Liver (tissue), 9 donors: ENCODE results near the gene FKRP. TPM values are rescaled to one million over a fixed set of nuclear protein-coding genes. Genes with fewer than 3 reads are reported as not detected.
A peak's percentile ranks its signal among the peaks of the same experiment; 100 is the strongest.

Experiments
- DNase-seq: peaks from one replicate; pipeline ENCODE4 v3.0.0-alpha.2; 2017; ENCODE audit warnings: low spot score
- H3K27ac ChIP-seq, 2 donors: one replicate each; pipeline ENCODE4 v1.7.0; 2013; ENCODE audit warnings: inconsistent platforms in 2 of 2, low read length in 2 of 2, control low read depth in 1 of 2, low read depth in 1 of 2, mild to moderate bottlenecking in 1 of 2
- H3K27me3 ChIP-seq, 4 donors: one replicate each; pipeline versions ENCODE4 v1.6.1 to v1.7.0; 2013; ENCODE audit warnings: low read length in 3 of 4, inconsistent platforms in 1 of 4, mild to moderate bottlenecking in 1 of 4, moderate library complexity in 1 of 4; ENCODE audit not compliant: control insufficient read depth in 4 of 4, insufficient read depth in 4 of 4
- H3K36me3 ChIP-seq, 4 donors: one replicate each; pipeline versions ENCODE4 v1.6.1 to v1.7.0; 2013; ENCODE audit warnings: low read length in 3 of 4, mild to moderate bottlenecking in 3 of 4, low read depth in 1 of 4, moderate library complexity in 1 of 4; ENCODE audit not compliant: control insufficient read depth in 4 of 4, insufficient read depth in 3 of 4
- H3K4me1 ChIP-seq, 4 donors: one replicate each; pipeline versions ENCODE4 v1.6.1 to v1.7.0; 2013; ENCODE audit warnings: low read length in 3 of 4, mild to moderate bottlenecking in 3 of 4, moderate library complexity in 1 of 4; ENCODE audit not compliant: control insufficient read depth in 4 of 4, insufficient read depth in 4 of 4
- H3K4me3 ChIP-seq, 3 donors: one replicate each; pipeline versions ENCODE4 v1.6.1 to v1.7.0; 2013; ENCODE audit warnings: low read length in 3 of 3, control low read depth in 1 of 3, low read depth in 1 of 3, mild to moderate bottlenecking in 1 of 3
- H3K9ac ChIP-seq, 2 donors: one replicate each; pipeline ENCODE4 v1.7.0; 2013; ENCODE audit warnings: low read length in 2 of 2, mild to moderate bottlenecking in 2 of 2, moderate library complexity in 2 of 2, control low read depth in 1 of 2, low read depth in 1 of 2
- H3K9me3 ChIP-seq, 4 donors: one replicate each; pipeline versions ENCODE4 v1.6.1 to v1.7.0; 2013; ENCODE audit warnings: low read length in 3 of 4; ENCODE audit not compliant: control insufficient read depth in 4 of 4
- ATF3 ChIP-seq: IDR thresholded peaks from 2 replicates; pipeline ENCODE4 v1.6.1; 2016; ENCODE audit warnings: antibody characterized with exemption
- CTCF ChIP-seq: fragments of 150-350 bp; IDR thresholded peaks from 2 replicates; pipeline ENCODE4 v1.5.1; 2017; ENCODE audit warnings: improper control_type of control experiment, low read depth, low read length; ENCODE audit not compliant: missing input control
- EGR1 ChIP-seq, 2 donors: IDR thresholded peaks; 2 replicates each; pipeline ENCODE4 v1.6.1; 2016 to 2018; ENCODE audit warnings: antibody characterized with exemption in 2 of 2, low read depth in 2 of 2
- FOXA1 ChIP-seq: IDR thresholded peaks from 2 replicates; pipeline ENCODE4 v1.6.1; 2016; ENCODE audit warnings: antibody characterized with exemption
- FOXA2 ChIP-seq: IDR thresholded peaks from 2 replicates; pipeline ENCODE4 v1.6.1; 2016; ENCODE audit warnings: antibody characterized with exemption
- GABPA ChIP-seq, 2 donors: IDR thresholded peaks in 1 of 2; conservative IDR thresholded peaks in 1 of 2; 2 replicates each; pipeline ENCODE4 v1.6.1; 2016; ENCODE audit warnings: antibody characterized with exemption in 2 of 2, mild to moderate bottlenecking in 1 of 2, moderate library complexity in 1 of 2
- HNF4A ChIP-seq, 2 donors: conservative IDR thresholded peaks; 2 replicates each; pipeline ENCODE4 v1.6.1; 2016; ENCODE audit warnings: antibody characterized with exemption in 2 of 2, mild to moderate bottlenecking in 2 of 2
- HNF4G ChIP-seq: IDR thresholded peaks from 2 replicates; pipeline ENCODE4 v1.6.1; 2016; ENCODE audit warnings: antibody characterized with exemption
- JUND ChIP-seq, 2 donors: IDR thresholded peaks; 2 replicates each; pipeline ENCODE4 v1.6.1; 2016; ENCODE audit warnings: antibody characterized with exemption in 2 of 2
- MAX ChIP-seq: IDR thresholded peaks from 2 replicates; pipeline ENCODE4 v1.6.1; 2016; ENCODE audit warnings: antibody characterized with exemption
- NR2F2 ChIP-seq: IDR thresholded peaks from 2 replicates; pipeline ENCODE4 v1.6.1; 2016; ENCODE audit warnings: antibody characterized with exemption
- RAD21 ChIP-seq, 2 donors: IDR thresholded peaks; 2 replicates each; pipeline ENCODE4 v1.6.1; 2016; ENCODE audit warnings: antibody characterized with exemption in 2 of 2, mild to moderate bottlenecking in 2 of 2
- REST ChIP-seq: IDR thresholded peaks from 2 replicates; pipeline ENCODE4 v1.6.1; 2016; ENCODE audit warnings: antibody characterized with exemption, mild to moderate bottlenecking
- RXRA ChIP-seq, 2 donors: IDR thresholded peaks; 2 replicates each; pipeline ENCODE4 v1.6.1; 2017 to 2018; ENCODE audit warnings: antibody characterized with exemption in 2 of 2, mild to moderate bottlenecking in 1 of 2
- SP1 ChIP-seq: IDR thresholded peaks from 2 replicates; pipeline ENCODE4 v1.6.1; 2018; ENCODE audit warnings: antibody characterized with exemption, mild to moderate bottlenecking
- TAF1 ChIP-seq: conservative IDR thresholded peaks from 2 replicates; pipeline ENCODE4 v1.6.1; 2016; ENCODE audit warnings: antibody characterized with exemption, mild to moderate bottlenecking
- YY1 ChIP-seq: IDR thresholded peaks from 2 replicates; pipeline ENCODE4 v1.6.1; 2016; ENCODE audit warnings: antibody characterized with exemption, mild to moderate bottlenecking
- ZBTB33 ChIP-seq: IDR thresholded peaks from 2 replicates; pipeline ENCODE4 v1.6.1; 2016; ENCODE audit warnings: antibody characterized with exemption
- WGBS: extraction: QIAGEN DNeasy Blood & Tissue Kit; methylation state at CpG from one replicate; pipeline ENCODE4 v1.1.7; 2013; 5-methylcytosine and 5-hydroxymethylcytosine counted together
- polyA plus RNA-seq, 2 donors: library from polyadenylated mRNA; stranded (reverse) in 1 of 2; unstranded in 1 of 2; fragments of 200-250 nt in 1 of 2; fragments of >200 nt in 1 of 2; fragmentation: Nextera tagmentation in 1 of 2; extraction: Ambion mirVana in 1 of 2; gene quantifications; one replicate each; pipeline versions ENCODE4 v1.2.1 to v1.2.3, GENCODE V29; 2013 to 2015
- total RNA-seq, 2 donors: library from RNA; depleted of rRNA; stranded (reverse); fragments of >200 nt; gene quantifications; one replicate each; pipeline ENCODE4 v1.2.3, GENCODE V29; 2014
- donor health status: healthy.
- donor health status: healthy.
- donor health status: healthy.
- donor health status: healthy.
- donor health status: healthy.

The FKRP gene
- total and polyA plus RNA-seq, 4 donors = 2.5 to 11.1 (median 8.1) TPM

GRCh38 chr19:46715620-46715974 is 30.3 kb upstream of the FKRP start:
- H3K9me3 ChIP-seq = no peaks in the 10 kb centered on the region

More at GRCh38 chr19:46715620-46715974, 30.3 kb upstream of the FKRP start:
- peak overlapping the region; percentile 93 to 99 for H3K9ac ChIP-seq
- 41% methylated on average over 8 of the region's 8 CpGs for WGBS
- peak overlapping the region; percentile 89 to 96 for H3K27ac ChIP-seq
- H3K27me3 ChIP-seq = no peaks in the 10 kb centered on the region
- H3K4me3 ChIP-seq = peak overlapping the region; percentile 46 to 88 (median 76)
- H3K36me3 ChIP-seq = peaks cover 0 to 7% (median under 1%) of the 10 kb centered on the region in 4 donors
- no peak for DNase-seq
- peaks cover 0 to 28% (median 19%) of the 10 kb centered on the region in 4 donors for H3K4me1 ChIP-seq
- no peak for TF ChIP-seq ZBTB33
- no peak for TF ChIP-seq YY1
- no peak for TF ChIP-seq CTCF
- TF ChIP-seq SP1 = no peak
- no peak for TF ChIP-seq JUND (IDR thresholded peaks at IDR 0.05)
- no peak for TF ChIP-seq HNF4A (conservative IDR thresholded peaks at IDR 0.05)
- TF ChIP-seq MAX = no peak
- TF ChIP-seq FOXA2 = no peak
- TF ChIP-seq RAD21 (IDR thresholded peaks at IDR 0.05) = no peak
- no peak for TF ChIP-seq REST
- no peak for TF ChIP-seq RXRA (IDR thresholded peaks at IDR 0.05)
- no peak for TF ChIP-seq GABPA (IDR thresholded peaks at IDR 0.05 in 1 of 2, conservative IDR thresholded peaks at IDR 0.05 in 1 of 2)
- no peak for TF ChIP-seq ATF3
- TF ChIP-seq NR2F2 = no peak
- TF ChIP-seq TAF1 = no peak
- no peak for TF ChIP-seq HNF4G
- TF ChIP-seq EGR1 (IDR thresholded peaks at IDR 0.05; ENCODE audit: low read depth in 2 of 2) = no peak
- TF ChIP-seq FOXA1 = no peak
